Effector memory CD4-positive, alpha-beta T cell (primary cell): ENCODE results near the gene RASA1.
A peak's percentile ranks its signal among the peaks of the same experiment; 100 is the strongest.

ENCODE experiments used
- DNase-seq, 3 donors: peaks; one replicate each; pipeline ENCODE4 v3.0.0-alpha.2; 2020
- H3K27ac ChIP-seq: 2 replicates; pipeline ENCODE4 v1.7.0; 2013; ENCODE audit warnings: mild to moderate bottlenecking, low read length, moderate library complexity; ENCODE audit not compliant: insufficient read depth, poor library complexity, severe bottlenecking
- H3K27me3 ChIP-seq: replicated peaks from 2 replicates; pipeline ENCODE4 v1.7.0; 2013; ENCODE audit warnings: mild to moderate bottlenecking, low read length; ENCODE audit not compliant: insufficient read depth, control insufficient read depth, poor library complexity, severe bottlenecking
- H3K36me3 ChIP-seq: 2 replicates; pipeline ENCODE4 v1.7.0; 2013; ENCODE audit warnings: mild to moderate bottlenecking, low read length, moderate library complexity; ENCODE audit not compliant: control insufficient read depth, insufficient read depth
- H3K4me1 ChIP-seq: 2 replicates; pipeline ENCODE4 v1.7.0; 2013; ENCODE audit warnings: low read length, mild to moderate bottlenecking; ENCODE audit not compliant: control insufficient read depth, insufficient read depth, poor library complexity, severe bottlenecking
- H3K4me3 ChIP-seq: 2 replicates; pipeline ENCODE4 v1.7.0; 2013; ENCODE audit warnings: low read length, low read depth, mild to moderate bottlenecking; ENCODE audit not compliant: insufficient read depth, poor library complexity, severe bottlenecking
- H3K9me3 ChIP-seq: 2 replicates; pipeline ENCODE4 v1.7.0; 2013; ENCODE audit warnings: mild to moderate bottlenecking, low read length, moderate library complexity; ENCODE audit not compliant: control insufficient read depth
- total RNA-seq, 3 donors: gene quantifications; one replicate each; lab custom pipeline; 2026; lab: John Stamatoyannopoulos, UW

The RASA1 gene
- total RNA-seq = 57.1 to 80.7 (median 60.0) reads per million in 3 donors

DNA sequence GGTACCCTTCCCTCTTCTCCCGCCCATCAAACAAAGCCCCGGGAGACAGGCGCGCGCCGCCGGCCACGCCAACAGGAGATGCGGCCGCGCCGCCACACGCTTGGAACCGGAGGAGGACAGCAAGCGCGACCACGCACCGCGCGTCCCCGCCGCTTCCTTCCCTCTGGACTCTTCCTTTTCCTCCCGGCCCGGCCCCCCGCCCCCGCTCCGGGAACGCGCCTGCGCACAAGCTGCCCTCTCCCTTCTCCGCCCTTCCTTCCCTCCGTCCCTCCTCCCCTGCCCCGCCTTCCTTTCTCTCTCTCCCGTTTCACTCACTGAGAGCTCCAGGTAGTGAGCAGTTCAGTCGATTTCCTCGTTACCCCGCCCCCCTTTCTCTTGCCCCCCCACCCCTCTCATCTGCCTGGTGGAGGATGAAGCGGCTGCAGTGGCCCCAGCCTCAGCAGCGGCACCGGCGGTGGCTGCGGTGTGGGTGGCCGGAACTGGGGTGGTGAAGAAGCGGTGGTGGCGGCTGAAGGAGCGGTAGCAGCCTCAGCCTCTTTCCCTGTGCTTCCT is at the start of gene RASA1:
Gene RASA1, plus strand, starts transcription at position 310 of the 552 bp plus-strand sequence. CDS start 569 bp downstream, outside the sequence.
- H3K36me3 ChIP-seq = peaks cover 3% of the 10 kb centered on the region
- no peaks in the 10 kb centered on the region for H3K9me3 ChIP-seq
- H3K27me3 ChIP-seq = no peaks in the 10 kb centered on the region
- peak; percentile 71 to 83 (median 75) for DNase-seq
- peak within 1 kb of the TSS; percentile 95 for H3K4me3 ChIP-seq
- H3K4me1 ChIP-seq = peaks cover 8% of the 10 kb centered on the region
- peak within 1 kb of the TSS; percentile 70 for H3K27ac ChIP-seq

- H3K36me3 ChIP-seq = no peaks in the 10 kb centered on the region
- DNase-seq = no peak
- no peaks in the 10 kb centered on the region for H3K9me3 ChIP-seq
- H3K4me3 ChIP-seq = no peak overlapping the region
- H3K4me1 ChIP-seq = peaks cover 7% of the 10 kb centered on the region
- H3K27me3 ChIP-seq = no peaks in the 10 kb centered on the region
- H3K27ac ChIP-seq = no peak overlapping the region
Measured at GRCh38 chr5:87229780-87230179, 37.9 kb upstream of the RASA1 start.

DNA sequence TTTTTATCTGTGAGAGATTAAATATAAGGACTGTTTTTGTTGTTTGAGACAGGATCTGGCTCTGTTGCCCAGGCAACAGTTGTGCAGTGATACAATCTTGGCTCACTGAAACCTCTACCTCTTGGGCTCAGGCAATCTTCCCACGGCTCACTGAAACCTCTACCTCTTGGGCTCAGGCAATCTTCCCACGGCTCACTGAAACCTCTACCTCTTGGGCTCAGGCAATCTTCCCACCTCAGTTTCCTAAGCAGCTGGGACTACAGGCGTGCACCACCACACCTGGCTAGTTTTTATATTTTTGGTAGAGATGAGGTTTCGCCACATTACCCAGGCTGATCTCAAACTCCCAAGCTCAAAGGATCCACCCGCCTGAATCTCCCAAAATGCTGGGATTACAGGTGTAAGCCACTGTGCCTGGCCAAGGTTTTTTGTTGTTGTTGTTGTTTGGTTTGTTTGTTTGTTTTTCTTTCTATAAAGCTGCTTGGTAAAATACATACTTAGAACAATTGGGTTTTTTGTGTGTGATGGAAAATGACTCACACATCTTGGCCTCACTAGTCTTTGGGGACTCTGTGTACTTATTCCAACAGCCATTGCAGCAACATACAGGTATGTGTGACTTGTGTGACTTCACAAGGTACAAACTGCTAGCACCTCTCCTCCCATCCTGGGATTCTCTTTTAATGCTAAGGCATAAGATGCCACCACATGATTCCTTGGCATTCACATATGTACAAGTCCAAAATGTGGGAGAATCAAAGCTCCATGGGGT is 36.5 kb upstream of the RASA1 start:
- Histone ChIP-seq H3K36me3 (no peaks in the 10 kb centered on the region), H3K4me3 (no peak overlapping the region), H3K27ac (no peak overlapping the region), H3K9me3 (no peaks in the 10 kb centered on the region), H3K27me3 (no peaks in the 10 kb centered on the region), H3K4me1 (peaks cover 7% of the 10 kb centered on the region)
- DNase-seq = peak in 1 of 3 donors; percentile 7

- Histone ChIP-seq H3K4me1 (peaks cover 7% of the 10 kb centered on the region), H3K27me3 (no peaks in the 10 kb centered on the region), H3K4me3 (no peak overlapping the region), H3K27ac (no peak overlapping the region), H3K9me3 (no peaks in the 10 kb centered on the region), H3K36me3 (no peaks in the 10 kb centered on the region)
- DNase-seq = no peak
Measured at GRCh38 chr5:87233143-87233542, 34.5 kb upstream of the RASA1 start.

- Histone ChIP-seq H3K27ac (no peak overlapping the region), H3K4me1 (no peaks in the 10 kb centered on the region), H3K36me3 (no peaks in the 10 kb centered on the region), H3K27me3 (no peaks in the 10 kb centered on the region), H3K4me3 (no peak overlapping the region), H3K9me3 (no peaks in the 10 kb centered on the region)
- no peak for DNase-seq
Measured at GRCh38 chr5:87241555-87241954, 26.1 kb upstream of the RASA1 start.

GRCh38 chr5:87242242-87242641 is 25.4 kb upstream of the RASA1 start:
- Histone ChIP-seq H3K4me1 (no peaks in the 10 kb centered on the region), H3K4me3 (no peak overlapping the region), H3K36me3 (no peaks in the 10 kb centered on the region), H3K27ac (no peak overlapping the region), H3K9me3 (no peaks in the 10 kb centered on the region), H3K27me3 (no peaks in the 10 kb centered on the region)
- DNase-seq = no peak

GRCh38 chr5:87243161-87243844 is 24.4 kb upstream of the RASA1 start:
- Histone ChIP-seq H3K4me1 (no peaks in the 10 kb centered on the region), H3K27ac (no peak overlapping the region), H3K9me3 (no peaks in the 10 kb centered on the region), H3K27me3 (no peaks in the 10 kb centered on the region), H3K4me3 (no peak overlapping the region), H3K36me3 (no peaks in the 10 kb centered on the region)
- DNase-seq = no peak

- DNase-seq = no peak
- H3K4me1 ChIP-seq = no peaks in the 10 kb centered on the region
Measured at GRCh38 chr5:87245451-87245850, 22.2 kb upstream of the RASA1 start.

GRCh38 chr5:87246061-87246460 is 21.6 kb upstream of the RASA1 start:
- no peak for DNase-seq
- Histone ChIP-seq H3K27me3 (no peaks in the 10 kb centered on the region), H3K36me3 (no peaks in the 10 kb centered on the region), H3K27ac (no peak overlapping the region), H3K4me3 (no peak overlapping the region), H3K9me3 (no peaks in the 10 kb centered on the region), H3K4me1 (no peaks in the 10 kb centered on the region)

More at GRCh38 chr5:87245451-87245850, 22.2 kb upstream of the RASA1 start:
- H3K27ac ChIP-seq = no peak overlapping the region
- no peak overlapping the region for H3K4me3 ChIP-seq
- H3K36me3 ChIP-seq = no peaks in the 10 kb centered on the region
- no peaks in the 10 kb centered on the region for H3K27me3 ChIP-seq
- H3K9me3 ChIP-seq = no peaks in the 10 kb centered on the region

DNA sequence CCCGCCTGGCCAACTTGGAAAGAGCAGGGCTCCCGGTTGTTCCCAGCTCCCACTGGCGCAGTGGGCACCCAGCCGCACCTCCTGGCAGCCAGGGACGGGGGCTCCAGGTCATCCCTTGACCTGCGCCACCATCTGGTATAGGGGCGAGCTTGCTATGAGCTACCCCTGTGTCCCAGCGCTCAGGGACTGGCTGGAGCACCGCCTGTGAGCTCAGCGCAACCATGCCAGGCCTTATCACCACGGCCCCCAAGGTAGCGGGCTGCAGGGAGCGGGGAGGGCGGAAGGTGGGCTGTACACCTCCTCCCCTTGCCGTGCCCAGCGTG is 15.4 kb upstream of the RASA1 start:
- no peak overlapping the region for H3K27ac ChIP-seq
- no peaks in the 10 kb centered on the region for H3K36me3 ChIP-seq
- H3K9me3 ChIP-seq = no peaks in the 10 kb centered on the region
- H3K4me1 ChIP-seq = no peaks in the 10 kb centered on the region
- no peak for DNase-seq
- H3K27me3 ChIP-seq = no peaks in the 10 kb centered on the region
- H3K4me3 ChIP-seq = no peak overlapping the region
